ENCODE measurements around the gene MLLT10.
"Not testable (repeated sequence)": the region's sequence is repeated elsewhere in the genome, so short reads cannot be mapped to it uniquely, and the experiment has no call there.

The MLLT10 gene

GRCh38 chr10:21584834-21585530 is 51.0 kb downstream of the MLLT10 start:
- H3K4me1 Mint-ChIP-seq = peaks cover 9 to 29% of the 10 kb centered on the region in 2 donors
- peaks cover 4 to 6% of the 10 kb centered on the region in 2 donors for H3K9me3 Mint-ChIP-seq
- no peak overlapping the region for H3K27ac Mint-ChIP-seq
- H3K36me3 Mint-ChIP-seq = peaks cover 26 to 62% of the 10 kb centered on the region in 2 donors
- ATAC-seq (replicated peaks) (no peak), DNase-seq (no peak)
- no peaks in the 10 kb centered on the region for H3K27me3 Mint-ChIP-seq
- no peak overlapping the region for H3K4me3 Mint-ChIP-seq

GRCh38 chr10:21587391-21587790 is 53.4 kb downstream of the MLLT10 start:
- peaks cover 4 to 6% of the 10 kb centered on the region in 2 donors for H3K9me3 Mint-ChIP-seq
- ATAC-seq (replicated peaks) (no peak), DNase-seq (no peak)
- no peak overlapping the region for H3K27ac Mint-ChIP-seq
- H3K4me3 Mint-ChIP-seq = no peak overlapping the region
- peaks cover 7 to 26% of the 10 kb centered on the region in 2 donors for H3K4me1 Mint-ChIP-seq
- no peaks in the 10 kb centered on the region for H3K27me3 Mint-ChIP-seq
- H3K36me3 Mint-ChIP-seq = peaks cover 40 to 71% of the 10 kb centered on the region in 2 donors

GRCh38 chr10:21588159-21588558 is 54.1 kb downstream of the MLLT10 start:
- H3K9me3 Mint-ChIP-seq; H3K27me3 Mint-ChIP-seq; ATAC-seq (replicated peaks); H3K27ac Mint-ChIP-seq; DNase-seq; H3K4me3 Mint-ChIP-seq: not testable (repeated sequence)
- peaks cover 43 to 73% of the 10 kb centered on the region in 2 donors for H3K36me3 Mint-ChIP-seq
- H3K4me1 Mint-ChIP-seq = peaks cover 5 to 29% of the 10 kb centered on the region in 2 donors

GRCh38 chr10:21593986-21594385 is 60.0 kb downstream of the MLLT10 start:
- Mint-ChIP-seq H3K4me3 (no peak overlapping the region), H3K27ac (no peak overlapping the region), H3K9me3 (peaks cover 0 to 2% of the 10 kb centered on the region in 2 donors), H3K4me1 (peaks cover 10 to 32% of the 10 kb centered on the region in 2 donors), H3K27me3 (no peaks in the 10 kb centered on the region), H3K36me3 (peaks cover 41 to 58% of the 10 kb centered on the region in 2 donors)
- DNase-seq (no peak), ATAC-seq (replicated peaks) (peak; percentile 72 to 77)

- Mint-ChIP-seq H3K4me3 (no peak overlapping the region), H3K27me3 (no peaks in the 10 kb centered on the region), H3K36me3 (peaks cover 26 to 27% of the 10 kb centered on the region in 2 donors), H3K27ac (no peak overlapping the region), H3K4me1 (peaks cover 4 to 27% of the 10 kb centered on the region in 2 donors), H3K9me3 (no peaks in the 10 kb centered on the region)
- DNase-seq = no peak
- ATAC-seq (replicated peaks) = no peak
These were observed 65.5 kb downstream of the MLLT10 start for GRCh38 chr10:21599582-21599981.

GRCh38 chr10:21600804-21601433 is 66.9 kb downstream of the MLLT10 start:
- Mint-ChIP-seq H3K4me3 (no peak overlapping the region), H3K36me3 (peaks cover 23 to 26% of the 10 kb centered on the region in 2 donors)

GRCh38 chr10:21602313-21602712 is 68.3 kb downstream of the MLLT10 start:
- DNase-seq = no peak
- Mint-ChIP-seq H3K4me3 (no peak overlapping the region), H3K9me3 (no peaks in the 10 kb centered on the region), H3K4me1 (peaks cover 6 to 30% of the 10 kb centered on the region in 2 donors), H3K36me3 (peaks cover 33 to 37% of the 10 kb centered on the region in 2 donors), H3K27me3 (no peaks in the 10 kb centered on the region), H3K27ac (no peak overlapping the region)
- ATAC-seq (replicated peaks) = no peak

More at GRCh38 chr10:21600804-21601433, 66.9 kb downstream of the MLLT10 start:
- Mint-ChIP-seq H3K27me3 (no peaks in the 10 kb centered on the region), H3K27ac (no peak overlapping the region), H3K4me1 (peaks cover 4 to 30% of the 10 kb centered on the region in 2 donors), H3K9me3 (no peaks in the 10 kb centered on the region)
- DNase-seq = no peak
- no peak for ATAC-seq (replicated peaks)

GRCh38 chr10:21603721-21604120 is 69.7 kb downstream of the MLLT10 start:
- Mint-ChIP-seq H3K27ac (no peak overlapping the region), H3K9me3 (peaks cover under 1 to 2% of the 10 kb centered on the region in 2 donors), H3K4me3 (no peak overlapping the region), H3K36me3 (peaks cover 36 to 38% of the 10 kb centered on the region in 2 donors), H3K27me3 (no peaks in the 10 kb centered on the region), H3K4me1 (peaks cover 6 to 30% of the 10 kb centered on the region in 2 donors)
- ATAC-seq (replicated peaks) (no peak), DNase-seq (no peak)

GRCh38 chr10:21604651-21605050 is 70.6 kb downstream of the MLLT10 start:
- ATAC-seq (replicated peaks) = peak in 1 of 2 donors; percentile 27
- DNase-seq = no peak
- H3K36me3 Mint-ChIP-seq = peaks cover 39 to 47% of the 10 kb centered on the region in 2 donors
- no peak overlapping the region for H3K4me3 Mint-ChIP-seq
- peaks cover 2 to 3% of the 10 kb centered on the region in 2 donors for H3K9me3 Mint-ChIP-seq
- H3K4me1 Mint-ChIP-seq = peaks cover 6 to 25% of the 10 kb centered on the region in 2 donors
- no peak overlapping the region for H3K27ac Mint-ChIP-seq
- no peaks in the 10 kb centered on the region for H3K27me3 Mint-ChIP-seq

- H3K36me3 Mint-ChIP-seq = peaks cover 39 to 54% of the 10 kb centered on the region in 2 donors
- H3K4me1 Mint-ChIP-seq = peaks cover 6 to 21% of the 10 kb centered on the region in 2 donors
- H3K9me3 Mint-ChIP-seq = peaks cover 2 to 3% of the 10 kb centered on the region in 2 donors
- DNase-seq = no peak
- H3K4me3 Mint-ChIP-seq = no peak overlapping the region
- ATAC-seq (replicated peaks) = no peak
- H3K27ac Mint-ChIP-seq = no peak overlapping the region
- no peaks in the 10 kb centered on the region for H3K27me3 Mint-ChIP-seq
These were observed 73.9 kb downstream of the MLLT10 start for GRCh38 chr10:21607907-21608306.

- no peak for DNase-seq
- no peak for ATAC-seq (replicated peaks)
- Mint-ChIP-seq H3K4me1 (peaks cover 0 to 8% of the 10 kb centered on the region in 2 donors), H3K4me3 (no peak overlapping the region), H3K9me3 (peaks cover 0 to under 1% of the 10 kb centered on the region in 2 donors), H3K36me3 (peaks cover 17 to 36% of the 10 kb centered on the region in 2 donors), H3K27ac (no peak overlapping the region), H3K27me3 (no peaks in the 10 kb centered on the region)
These were observed 80.0 kb downstream of the MLLT10 start for GRCh38 chr10:21614000-21614399.

GRCh38 chr10:21617267-21617666 is 83.2 kb downstream of the MLLT10 start:
- H3K27me3 Mint-ChIP-seq = no peaks in the 10 kb centered on the region
- H3K4me3 Mint-ChIP-seq = no peak overlapping the region
- H3K4me1 Mint-ChIP-seq = no peaks in the 10 kb centered on the region
- DNase-seq (no peak), ATAC-seq (replicated peaks) (no peak)
- H3K36me3 Mint-ChIP-seq = peaks cover 18 to 26% of the 10 kb centered on the region in 2 donors
- H3K27ac Mint-ChIP-seq = no peak overlapping the region
- no peaks in the 10 kb centered on the region for H3K9me3 Mint-ChIP-seq

- Mint-ChIP-seq H3K4me3 (no peak overlapping the region), H3K9me3 (no peaks in the 10 kb centered on the region), H3K36me3 (peaks cover 36 to 51% of the 10 kb centered on the region in 2 donors), H3K27ac (no peak overlapping the region), H3K4me1 (peaks cover 2 to 8% of the 10 kb centered on the region in 2 donors), H3K27me3 (no peaks in the 10 kb centered on the region)
- DNase-seq (no peak), ATAC-seq (replicated peaks) (no peak)
These were observed 89.3 kb downstream of the MLLT10 start for GRCh38 chr10:21623291-21623690.

GRCh38 chr10:21624421-21624820 is 90.4 kb downstream of the MLLT10 start:
- H3K4me3 Mint-ChIP-seq; H3K27ac Mint-ChIP-seq; H3K4me1 Mint-ChIP-seq; H3K9me3 Mint-ChIP-seq; H3K27me3 Mint-ChIP-seq; DNase-seq; ATAC-seq (replicated peaks): not testable (repeated sequence)
- peaks cover 44 to 51% of the 10 kb centered on the region in 2 donors for H3K36me3 Mint-ChIP-seq

GRCh38 chr10:21624951-21625350 is 90.9 kb downstream of the MLLT10 start:
- Mint-ChIP-seq H3K36me3 (peaks cover 45 to 53% of the 10 kb centered on the region in 2 donors), H3K27me3 (no peaks in the 10 kb centered on the region), H3K4me3 (no peak overlapping the region), H3K9me3 (no peaks in the 10 kb centered on the region), H3K4me1 (peaks cover 2 to 8% of the 10 kb centered on the region in 2 donors), H3K27ac (no peak overlapping the region)
- DNase-seq (no peak), ATAC-seq (replicated peaks) (no peak)

Data from stimulated activated naive B cell treated with anti-CD40 and anti-IgM and Interleukin-4, amounts not matched to agents 10 μg/mL and 1 μg/mL and 100 μg/mL, for 72 hours (primary cell).